K562 (cell line): ENCODE measurements around the gene SMCO4. TPM values are rescaled to one million over a fixed set of nuclear protein-coding genes. Genes with fewer than 3 reads are reported as not detected.

Experiments used
- ATAC-seq: fragments of 200-7000 bp; cut with Tn5 transposase; 3 replicates; pipeline ENCODE4 v1.9.1; 2020; ENCODE audit warnings: moderate library complexity
- BruUV-seq: library from RNA; stranded (reverse); fragments of 400-500 nt; replicated peaks from 2 replicates; lab custom pipeline; 2021; lab: Mats Ljungman, UMichigan
- CTCF ChIA-PET: fragments of 300-600 bp; formaldehyde crosslinking; extraction: SDS; loops from one replicate; lab custom pipeline; 2021; ENCODE audit warnings: low intra/inter-chr PET ratio; lab: Yijun Ruan, JAX
- POLR2A ChIA-PET: fragments of 300-600, 350-650 bp; sonication (Branson Sonifier 250); formaldehyde crosslinking; extraction: SDS; loops from one replicate; lab custom pipeline; 2021; ENCODE audit warnings: antibody characterized with exemption, inconsistent platforms; lab: Yijun Ruan, JAX
- DNase-seq, 4 experiments: peaks; one replicate each; pipeline versions ENCODE4 v3.0.0 to v3.0.0-alpha.2; 2011 to 2018; ENCODE audit warnings: low spot score in 3 of 4, mixed read lengths in 3 of 4; ENCODE audit errors: extremely low read depth in 1 of 4
- FAIRE-seq: peaks from 2 replicates; lab custom pipeline; 2011; peaks lifted over from hg19 to GRCh38; lab: Jason Lieb, UNC
- H2AFZ ChIP-seq: 2 replicates; pipeline ENCODE4 v1.6.0; 2011; ENCODE audit warnings: low read depth, low read length, control low read depth, inconsistent platforms
- H3K27ac ChIP-seq: fragments of 200-600 bp; 3 replicates; pipeline ENCODE4 v1.8.0; 2011; ENCODE audit warnings: low read depth, mild to moderate bottlenecking, control low read depth, inconsistent platforms, low read length, moderate library complexity, mixed read lengths; ENCODE audit errors: extremely low read depth
- H3K27me3 ChIP-seq, 2 experiments: fragments of 300-600 bp in 1 of 2; 2 replicates in 1 of 2; 3 replicates in 1 of 2; pipeline versions ENCODE4 v1.6.0 to v1.8.0; 2011; ENCODE audit warnings: inconsistent platforms in 2 of 2, low read length in 2 of 2, mild to moderate bottlenecking in 1 of 2, mixed read lengths in 1 of 2, moderate library complexity in 1 of 2; ENCODE audit not compliant: control insufficient read depth in 2 of 2, insufficient read depth in 2 of 2
- H3K36me3 ChIP-seq: fragments of 300-600 bp; 3 replicates; pipeline ENCODE4 v1.8.0; 2011; ENCODE audit warnings: mild to moderate bottlenecking, low read length, inconsistent platforms; ENCODE audit not compliant: control insufficient read depth, insufficient read depth
- H3K4me1 ChIP-seq, 2 experiments: fragments of 200-600 bp in 1 of 2; replicated peaks in 1 of 2; 2 replicates in 1 of 2; 3 replicates in 1 of 2; pipeline versions ENCODE4 v1.5.1 to v1.8.0; 2011; ENCODE audit warnings: inconsistent platforms in 2 of 2, low read length in 2 of 2, mild to moderate bottlenecking in 1 of 2, mixed read lengths in 1 of 2, moderate library complexity in 1 of 2; ENCODE audit not compliant: control insufficient read depth in 2 of 2, insufficient read depth in 2 of 2
- H3K4me2 ChIP-seq: 2 replicates; pipeline ENCODE4 v1.6.1; 2011; ENCODE audit warnings: low read length, control low read depth, inconsistent platforms, mixed read lengths; ENCODE audit not compliant: insufficient read depth
- H3K4me3 ChIP-seq: fragments of 200-600 bp; sonication (generic), shearing (Covaris generic); 2 replicates; pipeline ENCODE4 v1.5.1; 2016; ENCODE audit warnings: control low read depth, inconsistent platforms
- H3K79me2 ChIP-seq: fragments of 200-600 bp; 3 replicates; pipeline ENCODE4 v1.8.0; 2011; ENCODE audit warnings: low read length, inconsistent platforms; ENCODE audit not compliant: control insufficient read depth, insufficient read depth
- H3K9ac ChIP-seq, 2 experiments: 2 replicates each; pipeline versions ENCODE4 v1.6.0 to v1.6.1; 2011; ENCODE audit warnings: low read depth in 2 of 2, low read length in 2 of 2, control low read depth in 1 of 2, inconsistent platforms in 1 of 2, mild to moderate bottlenecking in 1 of 2, mixed read lengths in 1 of 2; ENCODE audit not compliant: insufficient read depth in 1 of 2
- H3K9me1 ChIP-seq: one replicate; pipeline ENCODE4 v1.6.0; 2011; ENCODE audit warnings: inconsistent platforms, mild to moderate bottlenecking, low read length, moderate library complexity; ENCODE audit not compliant: control insufficient read depth, insufficient read depth
- H3K9me3 ChIP-seq: replicated peaks from 2 replicates; pipeline ENCODE4 v1.5.1; 2011; ENCODE audit warnings: low read depth, low read length, inconsistent platforms; ENCODE audit not compliant: control insufficient read depth, insufficient read depth
- H4K20me1 ChIP-seq: replicated peaks from 2 replicates; pipeline ENCODE4 v1.6.1; 2011; ENCODE audit warnings: low read length, inconsistent platforms, mixed read lengths; ENCODE audit not compliant: control insufficient read depth, insufficient read depth
- ARID1B ChIP-seq: fragments of 450-650 bp; IDR thresholded peaks from 2 replicates; pipeline ENCODE4 v1.6.1; 2016; ENCODE audit warnings: antibody characterized with exemption, mild to moderate bottlenecking, inconsistent platforms
- CREM ChIP-seq: IDR thresholded peaks from 2 replicates; pipeline ENCODE4 v1.6.1; 2014; ENCODE audit warnings: antibody characterized with exemption, low read depth
- EGR1 ChIP-seq: fragments of 450-650 bp; conservative IDR thresholded peaks from 2 replicates; pipeline ENCODE4 v1.6.1; 2017; ENCODE audit warnings: mild to moderate bottlenecking
- FOSL1 ChIP-seq: fragments of 200-800 bp; sonication (Bioruptor generic); conservative IDR thresholded peaks from 2 replicates; pipeline ENCODE4 v1.6.1; 2016; ENCODE audit warnings: missing genetic modification characterization, missing compliant biosample characterization
- FOXA3 ChIP-seq, 2 experiments: fragments of 450-650 bp in 1 of 2; sonication (generic) in 1 of 2; formaldehyde crosslinking; IDR thresholded peaks in 1 of 2; conservative IDR thresholded peaks in 1 of 2; 2 replicates each; pipeline versions ENCODE4 v1.4.0 to v1.8.0; 2020 to 2022; ENCODE audit warnings: mild to moderate bottlenecking in 2 of 2, missing genetic modification reagents in 1 of 2
- FOXK2 ChIP-seq, 2 experiments: fragments of 450-650 bp; IDR thresholded peaks in 1 of 2; conservative IDR thresholded peaks in 1 of 2; 2 replicates each; pipeline ENCODE4 v1.6.1; 2016; ENCODE audit warnings: low read depth in 2 of 2, mild to moderate bottlenecking in 1 of 2
- PHB ChIP-seq: fragments of 250-450 bp; sonication (Bioruptor Pico); IDR thresholded peaks from 2 replicates; pipeline ENCODE4 v1.5.0; 2021
- SIN3B ChIP-seq: fragments of 450-650 bp; IDR thresholded peaks from 2 replicates; pipeline ENCODE4 v1.6.1; 2017; ENCODE audit warnings: low read depth, mild to moderate bottlenecking, moderate library complexity
- SMAD4 ChIP-seq: fragments of 250-450 bp; sonication (Bioruptor Pico); conservative IDR thresholded peaks from 2 replicates; pipeline ENCODE4 v1.8.0; 2021; ENCODE audit warnings: inconsistent platforms, mild to moderate bottlenecking, moderate library complexity
- ZNF384 ChIP-seq: IDR thresholded peaks from 2 replicates; pipeline ENCODE4 v1.6.1; 2012; ENCODE audit warnings: low read depth, low read length, improper control_type of control experiment
- WGBS: fragments of 100-300 bp; shearing (Covaris generic); methylation state at CpG from one replicate; pipeline ENCODE4 v1.1.6; 2016; ENCODE audit warnings: low coverage, mixed read lengths; ENCODE audit not compliant: insufficient coverage; ENCODE audit errors: missing lambda C conversion rate; 5-methylcytosine and 5-hydroxymethylcytosine counted together
- in situ Hi-C: fragments of 300-500 bp; cut with MboI; formaldehyde crosslinking; loops from 4 replicates; pipeline ENCODE4 v1.15.0; 2018; ENCODE audit warnings: inconsistent platforms, mixed read lengths
- intact Hi-C: fragments of 100-400 bp; cut with micrococcal nuclease; formaldehyde crosslinking; loops from 2 replicates; pipeline ENCODE4 v1.14.2; 2022
- polyA plus RNA-seq, 8 experiments: library from polyadenylated mRNA; depleted of rRNA in 4 of 8; stranded (reverse) in 5 of 8; unstranded in 3 of 8; fragments of >200 nt; fragmentation: Nextera tagmentation in 2 of 8; fragmentation: Illumina TruSeq in 1 of 8; extraction: Ambion mirVana in 2 of 8; extraction: Trizol in 1 of 8; gene quantifications; 2 replicates each; pipeline versions ENCODE4 v1.2.1 to v1.2.3, GENCODE V29; 2011 to 2014; ENCODE audit warnings: inconsistent platforms in 1 of 8, missing spikeins in 1 of 8
- total RNA-seq, 7 experiments: library from RNA; depleted of rRNA in 6 of 7; stranded (reverse); fragments of >200 nt in 6 of 7; fragmentation: Illumina TruSeq in 2 of 7; extraction: Trizol in 2 of 7; gene quantifications; 2 replicates each; pipeline versions ENCODE4 v1.2.1 to v1.2.3, GENCODE V29; 2011 to 2021; ENCODE audit warnings: low replicate concordance in 1 of 7
- TF ChIP-seq, protein P1 (sequence below): fragments of 450-650 bp; IDR thresholded peaks from 2 replicates; pipeline ENCODE4 v1.6.1; 2016; ENCODE audit warnings: low read depth
- TF ChIP-seq, protein P2 (sequence below): sonication (generic); formaldehyde crosslinking; IDR thresholded peaks from 2 replicates; pipeline ENCODE4 v1.8.0; 2022; ENCODE audit warnings: missing genetic modification reagents, mild to moderate bottlenecking, moderate library complexity, borderline replicate concordance

Gene SMCO4
- total and polyA plus RNA-seq, 9 of the 15 experiments (the other 6 are each of a cell fraction or from before 2014, with no cell fraction given), result 1.8 to 27.8 (median 15.3) TPM

DNA sequence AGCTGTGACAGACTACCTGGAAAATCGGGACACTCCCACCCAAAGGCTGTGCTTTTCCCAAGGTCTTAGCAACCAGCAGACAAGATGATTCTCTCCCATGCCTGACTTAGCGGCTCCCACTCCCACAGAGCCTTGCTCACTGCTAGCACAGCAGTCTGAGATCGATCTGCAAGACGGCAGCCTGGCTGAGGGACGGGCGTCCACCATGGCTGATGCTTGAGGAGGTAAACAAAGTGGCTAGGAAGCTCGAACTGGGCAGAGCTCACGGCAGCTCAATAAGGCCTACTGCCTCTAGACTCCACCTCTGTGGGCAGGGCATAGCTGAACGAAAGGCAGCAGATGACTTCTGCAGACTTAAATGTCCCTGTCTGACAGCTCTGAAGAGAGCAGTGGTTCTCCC lies 84.9 kb downstream of the SMCO4 start (continued):
- TF ChIP-seq, protein P1, sequence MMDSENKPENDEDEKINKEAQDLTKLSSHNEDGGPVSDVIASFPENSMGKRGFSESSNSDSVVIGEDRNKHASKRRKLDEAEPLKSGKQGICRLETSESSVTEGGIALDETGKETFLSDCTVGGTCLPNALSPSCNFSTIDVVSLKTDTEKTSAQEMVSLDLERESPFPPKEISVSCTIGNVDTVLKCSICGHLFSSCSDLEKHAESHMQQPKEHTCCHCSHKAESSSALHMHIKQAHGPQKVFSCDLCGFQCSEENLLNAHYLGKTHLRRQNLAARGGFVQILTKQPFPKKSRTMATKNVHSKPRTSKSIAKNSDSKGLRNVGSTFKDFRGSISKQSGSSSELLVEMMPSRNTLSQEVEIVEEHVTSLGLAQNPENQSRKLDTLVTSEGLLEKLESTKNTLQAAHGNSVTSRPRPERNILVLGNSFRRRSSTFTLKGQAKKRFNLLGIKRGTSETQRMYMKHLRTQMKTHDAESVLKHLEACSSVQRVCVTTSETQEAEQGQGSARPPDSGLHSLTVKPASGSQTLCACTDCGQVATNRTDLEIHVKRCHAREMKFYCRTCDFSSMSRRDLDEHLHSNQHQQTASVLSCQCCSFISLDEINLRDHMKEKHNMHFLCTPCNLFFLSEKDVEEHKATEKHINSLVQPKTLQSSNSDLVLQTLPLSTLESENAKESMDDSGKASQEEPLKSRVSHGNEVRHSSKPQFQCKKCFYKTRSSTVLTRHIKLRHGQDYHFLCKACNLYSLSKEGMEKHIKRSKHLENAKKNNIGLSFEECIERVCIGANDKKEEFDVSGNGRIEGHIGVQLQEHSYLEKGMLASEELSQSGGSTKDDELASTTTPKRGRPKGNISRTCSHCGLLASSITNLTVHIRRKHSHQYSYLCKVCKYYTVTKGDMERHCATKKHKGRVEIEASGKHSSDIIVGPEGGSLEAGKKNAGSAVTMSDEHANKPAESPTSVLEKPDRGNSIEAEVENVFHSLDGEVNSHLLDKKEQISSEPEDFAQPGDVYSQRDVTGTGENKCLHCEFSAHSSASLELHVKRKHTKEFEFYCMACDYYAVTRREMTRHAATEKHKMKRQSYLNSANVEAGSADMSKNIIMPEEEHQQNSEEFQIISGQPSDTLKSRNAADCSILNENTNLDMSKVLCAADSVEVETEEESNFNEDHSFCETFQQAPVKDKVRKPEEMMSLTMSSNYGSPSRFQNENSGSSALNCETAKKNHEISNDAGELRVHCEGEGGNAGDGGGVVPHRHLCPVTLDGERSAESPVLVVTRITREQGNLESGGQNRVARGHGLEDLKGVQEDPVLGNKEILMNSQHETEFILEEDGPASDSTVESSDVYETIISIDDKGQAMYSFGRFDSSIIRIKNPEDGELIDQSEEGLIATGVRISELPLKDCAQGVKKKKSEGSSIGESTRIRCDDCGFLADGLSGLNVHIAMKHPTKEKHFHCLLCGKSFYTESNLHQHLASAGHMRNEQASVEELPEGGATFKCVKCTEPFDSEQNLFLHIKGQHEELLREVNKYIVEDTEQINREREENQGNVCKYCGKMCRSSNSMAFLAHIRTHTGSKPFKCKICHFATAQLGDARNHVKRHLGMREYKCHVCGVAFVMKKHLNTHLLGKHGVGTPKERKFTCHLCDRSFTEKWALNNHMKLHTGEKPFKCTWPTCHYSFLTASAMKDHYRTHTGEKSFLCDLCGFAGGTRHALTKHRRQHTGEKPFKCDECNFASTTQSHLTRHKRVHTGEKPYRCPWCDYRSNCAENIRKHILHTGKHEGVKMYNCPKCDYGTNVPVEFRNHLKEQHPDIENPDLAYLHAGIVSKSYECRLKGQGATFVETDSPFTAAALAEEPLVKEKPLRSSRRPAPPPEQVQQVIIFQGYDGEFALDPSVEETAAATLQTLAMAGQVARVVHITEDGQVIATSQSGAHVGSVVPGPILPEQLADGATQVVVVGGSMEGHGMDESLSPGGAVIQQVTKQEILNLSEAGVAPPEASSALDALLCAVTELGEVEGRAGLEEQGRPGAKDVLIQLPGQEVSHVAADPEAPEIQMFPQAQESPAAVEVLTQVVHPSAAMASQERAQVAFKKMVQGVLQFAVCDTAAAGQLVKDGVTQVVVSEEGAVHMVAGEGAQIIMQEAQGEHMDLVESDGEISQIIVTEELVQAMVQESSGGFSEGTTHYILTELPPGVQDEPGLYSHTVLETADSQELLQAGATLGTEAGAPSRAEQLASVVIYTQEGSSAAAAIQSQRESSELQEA, result no peak
- TF ChIP-seq PHB (CRISPR knock-in tag), result no peak

DNA sequence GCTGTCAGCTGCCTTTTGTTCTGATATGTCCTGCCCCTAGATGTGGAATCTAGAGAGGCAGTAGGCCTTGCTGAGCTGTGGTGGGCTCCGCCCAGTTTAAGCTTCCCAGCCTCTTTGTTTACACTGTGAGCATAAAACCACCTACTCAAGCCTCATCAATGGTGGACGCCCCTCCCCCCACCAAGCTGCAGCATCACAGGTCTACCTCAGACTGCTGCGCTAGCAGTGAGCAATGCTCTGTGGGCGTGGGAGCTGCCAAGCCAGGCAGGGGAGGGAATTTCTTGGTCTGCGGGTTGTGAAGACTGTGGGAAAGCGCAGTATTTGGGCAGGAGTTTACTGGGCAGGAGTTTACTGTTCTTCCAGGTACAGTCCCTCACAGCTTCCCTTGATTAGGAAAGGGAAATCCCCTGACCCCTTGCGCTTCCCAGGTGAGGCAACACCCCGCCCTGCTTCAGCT lies 98.5 kb downstream of the SMCO4 start:
- FAIRE-seq, result peak; percentile 56
- no peaks in the 10 kb centered on the region for H3K79me2 ChIP-seq
- H4K20me1 ChIP-seq, result no peaks in the 10 kb centered on the region
- intact Hi-C loops, result no loop called here
- no peak overlapping the region for H3K4me3 ChIP-seq
- peak; percentile 83 for ATAC-seq
- H3K4me1 ChIP-seq, result no peaks in the 10 kb centered on the region; a peak in 2 of 5 replicates
- DNase-seq, result peak in 2 of 4 experiments; percentile 16 to 68
- H2AFZ ChIP-seq, result peak overlapping the region; percentile 33; the same call in 1 of the 2 replicates
- POLR2A ChIA-PET, result no interaction called here
- H3K4me2 ChIP-seq, result peak overlapping the region; percentile 39
- no TSS peak for BruUV-seq
- in situ Hi-C loops, result no loop called here
- H3K36me3 ChIP-seq, result no peaks in the 10 kb centered on the region
- 5% methylated on average over 8 of the region's 8 CpGs for WGBS
- H3K9ac ChIP-seq, result no peak overlapping the region
- CTCF ChIA-PET, result no interaction called here
- no peaks in the 10 kb centered on the region for H3K9me1 ChIP-seq
- no peak overlapping the region for H3K27ac ChIP-seq
- H3K9me3 ChIP-seq, result no peaks in the 10 kb centered on the region
- no peaks in the 10 kb centered on the region for H3K27me3 ChIP-seq
- TF ChIP-seq CREM (peak; percentile 91), SIN3B (no peak), FOXK2 (conservative IDR thresholded peaks at IDR 0.05 in 1 of 2, IDR thresholded peaks at IDR 0.05 in 1 of 2; ENCODE audit: low read depth in 2 of 2) (0 out of 4 replicates have a peak, but pooled peaks have one; percentile 32 to 42), SMAD4 (CRISPR knock-in tag) (0 out of 2 replicates have a peak, but pooled peaks have one; percentile 27), FOSL1 (tag) (peak; percentile 42; the same call in 1 of the 2 replicates), FOXA3 (CRISPR knock-in tag; conservative IDR thresholded peaks at IDR 0.05 in 1 of 2, IDR thresholded peaks at IDR 0.05 in 1 of 2) (peak; percentile 89 to 93), ARID1B (peak; percentile 8; the same call in 1 of the 2 replicates), ZNF384 (no peak), EGR1 (peak; percentile 77)
- TF ChIP-seq, protein P2, sequence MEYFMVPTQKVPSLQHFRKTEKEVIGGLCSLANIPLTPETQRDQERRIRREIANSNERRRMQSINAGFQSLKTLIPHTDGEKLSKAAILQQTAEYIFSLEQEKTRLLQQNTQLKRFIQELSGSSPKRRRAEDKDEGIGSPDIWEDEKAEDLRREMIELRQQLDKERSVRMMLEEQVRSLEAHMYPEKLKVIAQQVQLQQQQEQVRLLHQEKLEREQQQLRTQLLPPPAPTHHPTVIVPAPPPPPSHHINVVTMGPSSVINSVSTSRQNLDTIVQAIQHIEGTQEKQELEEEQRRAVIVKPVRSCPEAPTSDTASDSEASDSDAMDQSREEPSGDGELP (CRISPR knock-in tag), result peak; percentile 41; the same call in 1 of the 2 replicates
